Kidney epithelial cell (primary cell): ENCODE results near the gene CENPT. TPM values are rescaled to one million over a fixed set of nuclear protein-coding genes. Genes with fewer than 3 reads are reported as not detected.

Source experiments
- DNase-seq: peaks from one replicate; pipeline ENCODE4 v3.0.0-alpha.2; 2010; ENCODE audit warnings: low read depth
- H3K27me3 ChIP-seq: 2 replicates; pipeline ENCODE4 v1.6.0; 2011; ENCODE audit warnings: low read length; ENCODE audit not compliant: control insufficient read depth, insufficient read depth
- H3K36me3 ChIP-seq: 2 replicates; pipeline ENCODE4 v1.5.1; 2011; ENCODE audit warnings: low read length; ENCODE audit not compliant: control insufficient read depth, insufficient read depth
- H3K4me3 ChIP-seq: 2 replicates; pipeline ENCODE4 v1.5.1; 2011; ENCODE audit warnings: low read depth, mild to moderate bottlenecking, control low read depth, low read length
- total RNA-seq: library from RNA; depleted of rRNA; stranded (reverse); fragments of >200 nt; gene quantifications from 2 replicates; pipeline ENCODE4 v1.2.3, GENCODE V29; 2015
- TF ChIP-seq, protein P1 (sequence below): IDR thresholded peaks from 2 replicates; pipeline ENCODE4 v1.5.1; 2011; ENCODE audit warnings: mild to moderate bottlenecking, moderate library complexity, low read length, control low read depth, inconsistent platforms; ENCODE audit not compliant: insufficient read depth, poor library complexity, severe bottlenecking

The CENPT gene
- total RNA-seq, 1 donor from 2014 or later, result 30.3 TPM

DNA sequence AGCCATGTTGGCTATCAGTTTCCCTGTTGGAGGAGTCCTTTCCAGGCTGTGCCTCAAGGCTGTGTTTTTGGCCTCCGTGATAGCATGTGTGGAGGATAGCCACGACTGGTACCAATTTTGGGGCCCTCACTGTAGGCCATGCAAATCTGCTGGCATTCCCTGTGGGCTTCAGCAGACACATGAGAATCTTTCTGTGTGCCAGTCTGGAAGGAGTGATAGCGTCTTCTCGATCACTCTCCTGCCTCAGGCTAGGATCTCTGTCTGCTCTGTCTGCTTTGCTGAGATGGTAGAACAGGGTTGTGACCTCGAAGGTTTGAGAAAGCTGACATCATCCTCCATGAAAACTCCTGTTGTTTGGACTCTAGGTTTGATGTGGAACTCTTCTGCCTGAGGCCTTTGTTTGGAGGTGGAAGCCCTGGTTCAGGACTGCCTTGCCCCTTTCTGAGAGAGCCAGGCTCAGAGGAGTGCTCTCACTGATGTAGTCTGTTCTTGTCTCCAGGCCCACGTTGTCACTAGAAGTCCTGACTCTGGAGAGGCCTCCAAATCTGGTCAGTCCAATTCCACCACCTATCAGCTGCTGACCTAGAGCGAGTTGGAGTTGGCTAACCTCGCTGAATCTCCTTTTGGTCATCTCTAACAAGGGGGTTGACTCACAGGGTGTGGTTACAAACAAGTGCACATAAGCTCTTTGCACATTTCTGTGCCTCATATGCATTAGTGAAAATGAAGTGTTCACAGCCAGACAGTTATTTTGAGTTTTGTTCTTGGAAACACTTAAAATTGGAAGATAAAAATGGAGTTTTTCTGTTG is 13.3 kb upstream of the CENPT start:
- H3K4me3 ChIP-seq, result no peak overlapping the region
- TF ChIP-seq, protein P1, sequence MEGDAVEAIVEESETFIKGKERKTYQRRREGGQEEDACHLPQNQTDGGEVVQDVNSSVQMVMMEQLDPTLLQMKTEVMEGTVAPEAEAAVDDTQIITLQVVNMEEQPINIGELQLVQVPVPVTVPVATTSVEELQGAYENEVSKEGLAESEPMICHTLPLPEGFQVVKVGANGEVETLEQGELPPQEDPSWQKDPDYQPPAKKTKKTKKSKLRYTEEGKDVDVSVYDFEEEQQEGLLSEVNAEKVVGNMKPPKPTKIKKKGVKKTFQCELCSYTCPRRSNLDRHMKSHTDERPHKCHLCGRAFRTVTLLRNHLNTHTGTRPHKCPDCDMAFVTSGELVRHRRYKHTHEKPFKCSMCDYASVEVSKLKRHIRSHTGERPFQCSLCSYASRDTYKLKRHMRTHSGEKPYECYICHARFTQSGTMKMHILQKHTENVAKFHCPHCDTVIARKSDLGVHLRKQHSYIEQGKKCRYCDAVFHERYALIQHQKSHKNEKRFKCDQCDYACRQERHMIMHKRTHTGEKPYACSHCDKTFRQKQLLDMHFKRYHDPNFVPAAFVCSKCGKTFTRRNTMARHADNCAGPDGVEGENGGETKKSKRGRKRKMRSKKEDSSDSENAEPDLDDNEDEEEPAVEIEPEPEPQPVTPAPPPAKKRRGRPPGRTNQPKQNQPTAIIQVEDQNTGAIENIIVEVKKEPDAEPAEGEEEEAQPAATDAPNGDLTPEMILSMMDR, result no peak
- no peak for DNase-seq
- H3K36me3 ChIP-seq, result peaks cover 3% of the 10 kb centered on the region
- no peaks in the 10 kb centered on the region for H3K27me3 ChIP-seq

DNA sequence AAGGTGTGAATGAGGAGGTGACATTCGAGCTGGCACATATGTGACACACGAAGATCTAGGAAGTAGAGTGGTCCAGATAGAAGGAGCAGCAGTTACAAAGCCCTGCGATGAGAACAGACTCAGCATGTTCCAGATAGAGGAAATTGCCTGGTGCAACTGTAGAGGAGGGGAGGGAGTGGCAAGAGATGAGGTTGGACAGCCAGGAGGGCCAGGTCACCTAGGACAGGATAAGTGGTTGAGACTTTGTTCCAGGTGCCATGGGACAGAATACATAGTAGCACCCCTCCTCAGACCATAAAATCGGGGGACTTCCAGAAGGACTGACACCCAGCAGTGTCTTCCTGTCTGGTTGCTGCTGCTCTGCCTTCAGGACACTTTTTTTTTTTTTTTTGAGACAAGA is 11.0 kb upstream of the CENPT start:
- DNase-seq, result no peak
- Histone ChIP-seq H3K27me3 (no peaks in the 10 kb centered on the region), H3K36me3 (peaks cover 3% of the 10 kb centered on the region), H3K4me3 (no peak overlapping the region)
- TF ChIP-seq, protein P1, result no peak

DNA sequence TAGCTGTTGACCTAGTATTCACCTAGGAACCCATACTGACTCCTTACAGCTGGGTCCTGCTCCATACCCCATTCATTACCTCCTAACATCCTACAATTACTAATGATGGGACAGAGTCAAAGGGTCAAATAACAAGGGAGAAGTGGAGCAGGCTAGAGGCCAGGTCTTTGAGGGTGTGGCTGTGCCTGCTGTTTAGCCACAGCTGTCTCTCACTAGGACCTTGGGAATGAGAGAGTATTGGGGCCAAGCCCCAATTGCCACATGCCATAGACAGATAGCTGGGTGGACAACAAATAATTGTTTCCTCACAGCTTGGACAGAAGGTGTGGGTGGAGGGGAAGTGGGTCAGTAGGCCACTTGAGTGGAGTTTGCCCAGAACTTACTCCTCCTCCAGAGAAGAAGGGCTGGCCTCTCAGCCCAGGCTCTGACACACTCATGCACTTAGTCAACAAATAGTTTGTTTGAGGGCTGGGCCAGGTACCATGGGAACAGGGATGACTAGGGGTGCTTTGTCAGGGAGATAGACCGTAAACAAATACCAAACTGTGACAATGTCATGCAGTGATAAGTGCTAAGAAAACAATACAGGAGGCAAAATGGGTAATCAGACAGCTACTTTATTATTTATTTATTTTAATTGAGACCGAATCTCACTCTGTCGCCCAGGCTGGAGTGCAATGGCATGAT is 10.2 kb upstream of the CENPT start:
- peak; percentile 92 for DNase-seq
- TF ChIP-seq, protein P1, result no peak
- Histone ChIP-seq H3K27me3 (no peaks in the 10 kb centered on the region), H3K36me3 (peaks cover 3% of the 10 kb centered on the region), H3K4me3 (no peak overlapping the region)

DNA sequence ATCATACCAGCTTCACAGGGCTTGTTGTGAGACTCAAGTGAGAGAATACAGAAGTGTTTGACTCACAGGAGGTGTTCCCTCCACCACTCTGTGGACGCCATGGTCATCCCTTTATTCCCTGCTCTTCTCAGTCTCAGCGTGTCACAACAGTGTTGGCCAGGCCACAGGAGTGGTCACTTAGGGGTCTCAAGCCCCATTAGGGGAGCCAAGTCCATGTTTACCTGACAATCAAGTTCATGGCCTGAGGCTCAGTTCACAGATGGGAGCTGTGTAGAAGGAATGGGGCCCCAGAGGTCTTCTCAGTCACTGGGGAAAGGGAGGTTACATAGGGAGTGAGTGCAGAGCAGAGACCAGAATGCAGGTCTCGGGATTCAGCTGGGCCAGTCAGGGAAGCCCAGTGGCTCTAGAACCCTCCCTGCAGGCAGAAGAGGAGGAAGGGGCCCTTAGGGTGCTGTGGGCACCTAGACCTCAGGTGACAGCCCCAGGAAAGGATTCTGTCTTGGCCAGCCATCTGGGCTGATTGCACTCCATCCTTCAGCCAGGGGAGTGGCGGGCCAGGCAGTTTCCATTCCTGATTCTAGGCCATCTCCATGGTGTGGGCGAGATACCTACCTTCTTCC is 9.5 kb upstream of the CENPT start:
- H3K27me3 ChIP-seq, result no peaks in the 10 kb centered on the region
- peaks cover 3% of the 10 kb centered on the region for H3K36me3 ChIP-seq
- no peak for DNase-seq
- no peak overlapping the region for H3K4me3 ChIP-seq
- TF ChIP-seq, protein P1, result no peak

DNA sequence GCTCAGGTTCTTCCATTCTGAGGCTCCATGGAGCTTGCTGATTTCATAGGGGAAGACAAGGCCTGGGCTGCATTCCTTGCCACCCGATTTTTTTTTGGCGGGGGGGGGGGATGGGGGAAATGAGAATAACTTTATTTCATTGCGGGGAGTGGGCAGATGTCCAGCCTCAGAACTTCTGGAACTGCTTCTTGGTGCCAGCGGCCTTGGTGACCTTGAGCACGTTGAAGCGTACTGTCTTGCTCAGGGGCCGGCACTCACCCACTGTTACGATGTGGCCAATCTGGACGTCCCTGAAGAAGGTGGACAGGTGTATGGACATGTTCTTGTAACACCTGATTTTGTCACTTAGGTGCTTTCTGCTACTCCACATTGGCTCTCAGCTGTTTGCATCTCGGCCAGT is 8.3 kb upstream of the CENPT start:
- no peak for DNase-seq
- TF ChIP-seq, protein P1, result no peak
- no peaks in the 10 kb centered on the region for H3K27me3 ChIP-seq
- peaks cover 2% of the 10 kb centered on the region for H3K36me3 ChIP-seq
- H3K4me3 ChIP-seq, result no peak overlapping the region
